Keratinocyte (primary cell): ENCODE measurements around the gene SMURF1. TPM values are rescaled to one million over a fixed set of nuclear protein-coding genes. Genes with fewer than 3 reads are reported as not detected.

ENCODE experiments used
- DNase-seq: peaks from one replicate; pipeline ENCODE4 v3.0.0-alpha.2; 2011; ENCODE audit warnings: low read depth, missing footprints, low spot score
- FAIRE-seq: peaks from 2 replicates; lab custom pipeline; 2011; peaks lifted over from hg19 to GRCh38; lab: Jason Lieb, UNC
- H2AFZ ChIP-seq: 2 replicates; pipeline ENCODE4 v1.6.0; 2012; ENCODE audit warnings: low read length, control low read depth, inconsistent platforms; ENCODE audit not compliant: control insufficient read depth
- H3K27ac ChIP-seq: 2 replicates; pipeline ENCODE4 v1.5.1; 2011; ENCODE audit warnings: low read length; ENCODE audit not compliant: control insufficient read depth, insufficient read depth
- H3K27me3 ChIP-seq: 3 replicates; pipeline ENCODE4 v1.6.0; 2011; ENCODE audit warnings: low read length; ENCODE audit not compliant: control insufficient read depth, insufficient read depth; ENCODE audit errors: extremely low read depth
- H3K36me3 ChIP-seq, 2 experiments: 2 replicates in 1 of 2; 3 replicates in 1 of 2; pipeline ENCODE4 v1.5.1; 2011; ENCODE audit warnings: low read length in 2 of 2, mild to moderate bottlenecking in 1 of 2; ENCODE audit not compliant: control insufficient read depth in 2 of 2, insufficient read depth in 2 of 2; ENCODE audit errors: extremely low read depth in 1 of 2
- H3K4me1 ChIP-seq: 3 replicates; pipeline ENCODE4 v1.5.1; 2011; ENCODE audit warnings: low read length; ENCODE audit not compliant: control insufficient read depth, insufficient read depth; ENCODE audit errors: extremely low read depth
- H3K4me2 ChIP-seq: 3 replicates; pipeline ENCODE4 v1.6.0; 2011; ENCODE audit warnings: low read depth, low read length; ENCODE audit not compliant: control insufficient read depth, insufficient read depth; ENCODE audit errors: extremely low read depth
- H3K4me3 ChIP-seq, 3 experiments: fragments of 200-600 bp in 1 of 3; sonication (generic) in 1 of 3; 2 replicates in 2 of 3; 3 replicates in 1 of 3; pipeline ENCODE4 v1.5.1; 2011 to 2016; ENCODE audit warnings: low read length in 3 of 3, mild to moderate bottlenecking in 3 of 3, control low read depth in 2 of 3, inconsistent platforms in 1 of 3, low read depth in 1 of 3, mixed read lengths in 1 of 3, mixed run types in 1 of 3, moderate library complexity in 1 of 3; ENCODE audit not compliant: control insufficient read depth in 2 of 3, insufficient read depth in 2 of 3; ENCODE audit errors: extremely low read depth in 1 of 3
- H3K79me2 ChIP-seq: 2 replicates; pipeline ENCODE4 v1.6.0; 2012; ENCODE audit warnings: low read length; ENCODE audit not compliant: control insufficient read depth, insufficient read depth
- H3K9ac ChIP-seq: 3 replicates; pipeline ENCODE4 v1.6.0; 2011; ENCODE audit warnings: low read length; ENCODE audit not compliant: control insufficient read depth, insufficient read depth; ENCODE audit errors: extremely low read depth
- H3K9me1 ChIP-seq: 3 replicates; pipeline ENCODE4 v1.6.0; 2011; ENCODE audit warnings: low read length; ENCODE audit not compliant: control insufficient read depth, insufficient read depth; ENCODE audit errors: extremely low read depth
- H3K9me3 ChIP-seq: 2 replicates; pipeline ENCODE4 v1.5.1; 2012; ENCODE audit warnings: low read depth, low read length; ENCODE audit not compliant: control insufficient read depth
- H4K20me1 ChIP-seq: 3 replicates; pipeline ENCODE4 v1.6.0; 2011; ENCODE audit warnings: low read length; ENCODE audit not compliant: control insufficient read depth, insufficient read depth; ENCODE audit errors: extremely low read depth
- CTCF ChIP-seq, 3 experiments: IDR thresholded peaks in 1 of 3; conservative IDR thresholded peaks in 1 of 3; optimal IDR thresholded peaks in 1 of 3; 2 replicates in 2 of 3; 3 replicates in 1 of 3; pipeline versions ENCODE3 to v1.5.1; 2011; ENCODE audit warnings: low read length in 3 of 3, mild to moderate bottlenecking in 3 of 3, moderate library complexity in 2 of 3, control low read depth in 1 of 3, inconsistent platforms in 1 of 3; ENCODE audit not compliant: insufficient read depth in 2 of 3; ENCODE audit errors: extremely low read depth in 1 of 3
- EZH2 ChIP-seq: IDR thresholded peaks from one replicate; pipeline ENCODE4 v1.6.1; 2012; ENCODE audit warnings: inconsistent platforms, mild to moderate bottlenecking, low read length, moderate library complexity
- dilution Hi-C: fragments of 300-500 bp; cut with MboI; formaldehyde crosslinking; loops from one replicate; pipeline ENCODE4 v1.7.0; 2020; ENCODE audit warnings: low sequenced_read_pairs; ENCODE audit not compliant: extremely low pct_ligation_motif_present
- polyA plus RNA-seq, 5 experiments: library from polyadenylated mRNA; depleted of rRNA in 3 of 5; stranded (reverse) in 3 of 5; stranded (forward) in 1 of 5; unstranded in 1 of 5; fragments of >200 nt; gene quantifications; 1 replicate in 1 of 5; 2 replicates in 3 of 5; 3 replicates in 1 of 5; pipeline versions ENCODE4 v1.2.1 to v1.2.3, GENCODE V29; 2011 to 2012; ENCODE audit warnings: missing spikeins in 2 of 5, low read depth in 1 of 5, low replicate concordance in 1 of 5

The SMURF1 gene
- polyA plus RNA-seq, 1 donor (not counting 4 experiments of a cell fraction or from before 2014, with no cell fraction given): 22.2 TPM

DNA sequence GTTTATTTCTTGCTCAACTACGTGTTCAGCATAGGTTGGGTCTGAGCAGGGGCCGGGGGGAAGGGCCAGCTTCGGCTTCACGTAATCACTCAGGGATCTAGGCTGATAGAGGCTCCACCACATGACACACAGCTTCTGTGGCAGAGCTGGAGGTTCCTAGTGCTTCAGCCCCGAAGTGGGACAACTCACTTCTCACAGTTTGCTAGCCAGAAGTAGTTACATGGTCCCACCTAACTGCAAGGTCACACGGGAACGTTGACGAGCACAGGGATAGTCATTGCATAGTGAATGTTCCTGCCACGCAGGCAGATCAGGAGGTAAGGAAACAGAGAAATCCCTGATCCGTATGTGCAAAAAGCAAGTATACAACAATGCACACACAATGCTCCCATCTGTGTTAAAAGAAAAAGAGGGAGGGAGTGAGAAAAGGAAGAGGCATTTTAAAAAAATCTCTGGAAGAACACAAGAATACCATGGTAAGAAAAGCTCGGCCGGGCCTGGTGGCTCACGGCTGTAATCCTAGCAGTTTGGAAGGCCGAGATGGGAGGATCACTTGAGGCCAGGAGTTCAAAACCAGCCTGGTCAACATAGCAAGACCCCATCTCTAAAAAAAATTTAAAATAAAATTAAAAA lies 16.9 kb downstream of the SMURF1 start:
- DNase-seq (no peak), FAIRE-seq (peak; percentile 52)
- peaks cover 79% of the 10 kb centered on the region for H3K4me1 ChIP-seq
- no peaks in the 10 kb centered on the region for H3K36me3 ChIP-seq
- H3K27ac ChIP-seq: peak overlapping the region; percentile 91
- TF ChIP-seq CTCF (optimal IDR thresholded peaks at IDR 0.05 in 1 of 3, IDR thresholded peaks at IDR 0.05 in 1 of 3, conservative IDR thresholded peaks at IDR 0.05 in 1 of 3; ENCODE audit: extremely low read depth in 1 of 3, insufficient read depth in 2 of 3, low read length in 3 of 3) (no peak), EZH2 (no peak)
- no peaks in the 10 kb centered on the region for H4K20me1 ChIP-seq
- no peaks in the 10 kb centered on the region for H3K9me1 ChIP-seq
- peaks cover 95% of the 10 kb centered on the region for H3K79me2 ChIP-seq
- peak overlapping the region; percentile 67 for H3K9ac ChIP-seq
- H2AFZ ChIP-seq: no peak overlapping the region
- H3K4me2 ChIP-seq: peak overlapping the region; percentile 74
- H3K4me3 ChIP-seq: peak overlapping the region in 1 of 3 experiments; percentile 19
- H3K9me3 ChIP-seq: no peaks in the 10 kb centered on the region
- dilution Hi-C loops: no loop called here
- H3K27me3 ChIP-seq: no peaks in the 10 kb centered on the region

GRCh38 chr7:99125505-99125865 lies 18.4 kb downstream of the SMURF1 start:
- TF ChIP-seq CTCF (optimal IDR thresholded peaks at IDR 0.05 in 1 of 3, IDR thresholded peaks at IDR 0.05 in 1 of 3, conservative IDR thresholded peaks at IDR 0.05 in 1 of 3; ENCODE audit: extremely low read depth in 1 of 3, insufficient read depth in 2 of 3, low read length in 3 of 3): peak in 1 of 3 experiments; percentile 30
- TF ChIP-seq EZH2: no peak
- H3K27ac ChIP-seq: peak overlapping the region; percentile 91
- peak overlapping the region; percentile 81 for H3K4me2 ChIP-seq
- peaks cover 93% of the 10 kb centered on the region for H3K79me2 ChIP-seq
- H3K9ac ChIP-seq: no peak overlapping the region
- peaks cover 2% of the 10 kb centered on the region for H4K20me1 ChIP-seq
- peaks cover 77% of the 10 kb centered on the region for H3K4me1 ChIP-seq
- no peak overlapping the region for H3K4me3 ChIP-seq
- no peaks in the 10 kb centered on the region for H3K27me3 ChIP-seq
- no peaks in the 10 kb centered on the region for H3K36me3 ChIP-seq
- no peak for FAIRE-seq
- no peak overlapping the region for H2AFZ ChIP-seq
- no peaks in the 10 kb centered on the region for H3K9me3 ChIP-seq
- dilution Hi-C loops: no loop called here
- H3K9me1 ChIP-seq: peaks cover 3% of the 10 kb centered on the region
- DNase-seq: no peak
